ENCODE measurements around the gene CELA3A. TPM values are rescaled to one million over a fixed set of nuclear protein-coding genes. Genes with fewer than 3 reads are reported as not detected.
"Not testable (repeated sequence)": the region's sequence is repeated elsewhere in the genome, so short reads cannot be mapped to it uniquely, and the experiment has no call there.

CELA3A gene
- total and polyA plus RNA-seq, 10 donors = 0.45 to 5.2 (median 1.3) TPM; not detected in 4

GRCh38 chr1:21992186-21992585, 9.3 kb upstream of the CELA3A start:
- H3K4me1 ChIP-seq; H3K36me3 ChIP-seq; DNase-seq; H3K9me3 ChIP-seq; H3K27me3 ChIP-seq (replicated peaks in 1 of 7); H3K4me3 ChIP-seq; H3K27ac ChIP-seq; intact Hi-C loops (cut with DNase I; ENCODE audit: low total_unique reads): not testable (repeated sequence)
- WGBS, 5 donors = 75 to 88% (median 81%) methylated on average over 2 to 3 of the region's 3 CpGs

- H3K4me1 ChIP-seq; H3K9me3 ChIP-seq; intact Hi-C loops (cut with DNase I; ENCODE audit: low total_unique reads); H3K27ac ChIP-seq; H3K4me3 ChIP-seq; H3K36me3 ChIP-seq; H3K27me3 ChIP-seq (replicated peaks in 1 of 7): not testable (repeated sequence)
- WGBS, 5 donors = 86 to 95% (median 92%) methylated on average over 8 of the region's 8 CpGs
- peak; percentile 27 for DNase-seq
Observed at GRCh38 chr1:21994716-21995115, 6.7 kb upstream of the CELA3A start.

GRCh38 chr1:21996663-21996970, 4.8 kb upstream of the CELA3A start:
- H3K27me3 ChIP-seq (replicated peaks in 1 of 7); H3K4me3 ChIP-seq; intact Hi-C loops (cut with DNase I; ENCODE audit: low total_unique reads); H3K9me3 ChIP-seq; H3K4me1 ChIP-seq; H3K36me3 ChIP-seq; H3K27ac ChIP-seq: not testable (repeated sequence)
- 81 to 87% (median 84%) methylated on average over 3 of the region's 3 CpGs for WGBS, 5 donors
- peak; percentile 24 for DNase-seq

GRCh38 chr1:21997891-21998623, 3.4 kb upstream of the CELA3A start:
- WGBS, 5 donors = 31 to 58% (median 46%) methylated on average over 9 of the region's 9 CpGs
- not testable (repeated sequence) for DNase-seq

GRCh38 chr1:21998624-21999294, 2.7 kb upstream of the CELA3A start:
- H3K4me3 ChIP-seq; DNase-seq; intact Hi-C loops (cut with DNase I; ENCODE audit: low total_unique reads); H3K4me1 ChIP-seq; H3K27me3 ChIP-seq (replicated peaks in 1 of 7); H3K36me3 ChIP-seq; H3K27ac ChIP-seq; H3K9me3 ChIP-seq: not testable (repeated sequence)
- WGBS, 5 donors = 63 to 75% (median 74%) methylated on average over 12 to 15 of the region's 15 CpGs

More at GRCh38 chr1:21997891-21998623, 3.4 kb upstream of the CELA3A start:
- H3K4me3 ChIP-seq; H3K27me3 ChIP-seq (replicated peaks in 1 of 7); H3K27ac ChIP-seq; H3K4me1 ChIP-seq; H3K9me3 ChIP-seq; H3K36me3 ChIP-seq; intact Hi-C loops (cut with DNase I; ENCODE audit: low total_unique reads): not testable (repeated sequence)

GRCh38 chr1:21999645-22000044, 1.8 kb upstream of the CELA3A start:
- intact Hi-C loops (cut with DNase I; ENCODE audit: low total_unique reads) = not testable (repeated sequence)

GRCh38 chr1:22002461-22002860, 1.0 kb downstream of the CELA3A start:
- H3K4me1 ChIP-seq; H3K36me3 ChIP-seq; H3K4me3 ChIP-seq; H3K27me3 ChIP-seq (replicated peaks in 1 of 7); H3K9me3 ChIP-seq; H3K27ac ChIP-seq; intact Hi-C loops (cut with DNase I; ENCODE audit: low total_unique reads): not testable (repeated sequence)
- DNase-seq = peak; percentile 18
- WGBS, 5 donors = 71 to 94% (median 82%) methylated on average over 3 to 5 of the region's 5 CpGs

More at GRCh38 chr1:21999645-22000044, 1.8 kb upstream of the CELA3A start:
- not testable (repeated sequence) for H3K4me3 ChIP-seq; H3K36me3 ChIP-seq; H3K9me3 ChIP-seq; DNase-seq; H3K4me1 ChIP-seq; H3K27me3 ChIP-seq (replicated peaks in 1 of 7); H3K27ac ChIP-seq
- WGBS, 5 donors = 70 to 81% (median 80%) methylated on average over 3 to 7 of the region's 7 CpGs

GRCh38 chr1:22002875-22003274, 1.4 kb downstream of the CELA3A start:
- H3K4me3 ChIP-seq; DNase-seq; H3K27me3 ChIP-seq (replicated peaks in 1 of 7); H3K36me3 ChIP-seq; H3K9me3 ChIP-seq; H3K27ac ChIP-seq; H3K4me1 ChIP-seq; intact Hi-C loops (cut with DNase I; ENCODE audit: low total_unique reads): not testable (repeated sequence)
- WGBS, 5 donors = 82 to 96% (median 92%) methylated on average over 7 to 8 of the region's 8 CpGs

GRCh38 chr1:22003959-22004358, 2.5 kb downstream of the CELA3A start:
- DNase-seq; H3K27me3 ChIP-seq (replicated peaks in 1 of 7); H3K27ac ChIP-seq; intact Hi-C loops (cut with DNase I; ENCODE audit: low total_unique reads); H3K4me1 ChIP-seq; H3K9me3 ChIP-seq; H3K36me3 ChIP-seq; H3K4me3 ChIP-seq: not testable (repeated sequence)
- WGBS, 5 donors = 87 to 100% (median 91%) methylated on average over 2 to 3 of the region's 3 CpGs

All from spleen (tissue), 11 donors.